ENCODE measurements around the gene THOC2. TPM values are rescaled to one million over a fixed set of nuclear protein-coding genes. Genes with fewer than 3 reads are reported as not detected.
A peak's percentile ranks its signal among the peaks of the same experiment; 100 is the strongest.
"Not testable (repeated sequence)": the region's sequence is repeated elsewhere in the genome, so short reads cannot be mapped to it uniquely, and the experiment has no call there.

The THOC2 gene
- total RNA-seq, 1 donor from 2014 or later: 49.5 TPM

DNA sequence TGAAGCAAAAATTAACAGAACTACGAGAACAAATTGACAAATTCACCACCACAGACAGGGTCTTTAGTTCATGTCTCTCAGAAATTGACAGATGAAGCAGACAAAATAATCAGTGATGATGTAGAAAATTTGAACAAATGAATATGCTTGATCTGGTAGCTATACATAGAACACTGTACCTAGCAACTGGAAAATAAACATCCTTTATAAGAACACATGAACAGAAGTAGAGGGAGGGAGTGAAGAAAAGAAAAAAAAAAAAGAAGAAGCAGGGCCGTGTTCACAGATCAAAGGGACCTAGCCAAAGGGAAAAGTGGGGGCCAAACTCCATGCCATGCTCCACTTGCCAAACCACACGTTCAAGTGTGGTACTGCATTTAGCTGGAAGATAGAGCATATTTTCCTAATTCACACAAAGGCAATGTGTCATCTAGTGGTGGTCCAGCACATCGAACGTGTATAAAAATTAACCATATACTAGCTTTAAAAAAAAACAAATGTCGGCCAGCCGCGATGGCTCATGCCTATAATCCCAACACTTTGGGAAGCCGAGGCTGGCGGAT, 5.6 kb upstream of the THOC2 start:
- no peak for DNase-seq (ENCODE audit: low read depth)

- peak; percentile 47 for DNase-seq (ENCODE audit: low read depth)
Observed at GRCh38 chrX:123736333-123736921, 3.6 kb upstream of the THOC2 start.

DNA sequence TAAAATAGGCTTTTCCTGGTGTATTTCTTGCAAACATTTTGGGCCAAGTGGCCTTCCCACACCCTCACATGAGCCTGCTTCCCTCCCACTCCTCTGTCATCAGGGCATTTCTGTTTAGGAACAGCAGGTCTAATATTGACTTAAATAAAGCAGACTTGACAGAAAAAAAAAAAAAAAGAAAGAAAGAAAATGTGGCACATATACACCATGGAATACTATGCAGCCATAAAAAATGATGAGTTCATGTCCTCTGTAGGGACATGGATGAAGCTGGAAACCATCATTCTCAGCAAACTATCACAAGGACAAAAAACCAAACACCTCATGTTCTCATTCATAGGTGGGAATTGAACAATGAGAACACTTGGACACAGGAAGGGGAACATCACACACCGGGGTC, 2.3 kb upstream of the THOC2 start:
- DNase-seq (ENCODE audit: low read depth): not testable (repeated sequence)

DNA sequence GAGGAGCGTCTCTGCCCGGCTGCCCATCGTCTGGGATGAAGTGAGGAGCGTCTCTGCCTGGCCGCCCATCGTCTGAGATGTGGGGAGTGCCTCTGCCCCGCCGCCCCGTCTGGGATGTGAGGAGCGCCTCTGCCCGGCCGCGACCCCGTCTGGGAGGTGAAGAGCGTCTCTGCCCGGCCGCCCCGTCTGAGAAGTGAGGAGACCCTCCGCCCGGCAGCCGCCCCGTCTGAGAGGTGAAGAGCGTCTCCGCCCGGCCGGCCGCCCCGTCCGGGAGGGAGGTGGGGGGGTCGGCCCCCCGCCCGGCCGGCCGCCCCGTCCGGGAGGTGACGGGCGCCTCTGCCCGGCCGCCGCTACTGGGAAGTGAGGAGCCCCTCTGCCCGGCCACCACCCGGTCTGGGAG, 1.2 kb upstream of the THOC2 start:
- not testable (repeated sequence) for DNase-seq (ENCODE audit: low read depth)

DNA sequence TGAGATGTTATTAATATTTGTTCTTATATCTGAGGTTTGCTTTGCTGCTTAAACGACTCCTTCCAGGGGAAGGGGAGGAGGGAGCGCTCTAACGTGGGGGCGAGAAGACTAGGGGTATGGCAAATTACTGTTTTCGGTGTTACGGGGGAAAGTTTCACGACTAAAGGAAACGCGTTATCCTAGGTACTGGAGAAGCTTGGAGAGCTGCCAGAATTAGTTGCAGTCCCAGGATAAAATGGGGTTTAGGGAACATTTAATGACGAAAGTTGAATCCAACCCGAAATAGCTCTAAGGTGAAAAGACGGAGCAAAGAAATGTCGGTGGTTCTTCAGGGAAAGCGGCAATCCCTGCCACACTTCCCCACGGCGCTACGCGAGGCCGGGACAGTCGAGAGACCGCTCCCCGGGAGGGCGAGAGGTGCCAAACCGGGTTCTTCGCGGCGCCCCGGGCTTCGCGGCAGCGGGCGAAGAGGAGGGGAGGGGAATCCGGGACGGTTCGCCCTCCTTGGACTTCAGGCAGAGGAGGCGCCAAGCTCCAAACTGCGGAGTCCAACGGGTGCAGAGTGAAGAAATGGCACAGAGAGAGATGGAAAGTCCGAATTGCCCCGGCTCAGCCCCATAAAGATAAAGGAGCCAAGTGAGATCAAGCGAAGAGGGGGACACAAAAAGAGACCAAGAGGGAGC, 724 bp downstream of the THOC2 start:
- DNase-seq (ENCODE audit: low read depth): no peak

DNA sequence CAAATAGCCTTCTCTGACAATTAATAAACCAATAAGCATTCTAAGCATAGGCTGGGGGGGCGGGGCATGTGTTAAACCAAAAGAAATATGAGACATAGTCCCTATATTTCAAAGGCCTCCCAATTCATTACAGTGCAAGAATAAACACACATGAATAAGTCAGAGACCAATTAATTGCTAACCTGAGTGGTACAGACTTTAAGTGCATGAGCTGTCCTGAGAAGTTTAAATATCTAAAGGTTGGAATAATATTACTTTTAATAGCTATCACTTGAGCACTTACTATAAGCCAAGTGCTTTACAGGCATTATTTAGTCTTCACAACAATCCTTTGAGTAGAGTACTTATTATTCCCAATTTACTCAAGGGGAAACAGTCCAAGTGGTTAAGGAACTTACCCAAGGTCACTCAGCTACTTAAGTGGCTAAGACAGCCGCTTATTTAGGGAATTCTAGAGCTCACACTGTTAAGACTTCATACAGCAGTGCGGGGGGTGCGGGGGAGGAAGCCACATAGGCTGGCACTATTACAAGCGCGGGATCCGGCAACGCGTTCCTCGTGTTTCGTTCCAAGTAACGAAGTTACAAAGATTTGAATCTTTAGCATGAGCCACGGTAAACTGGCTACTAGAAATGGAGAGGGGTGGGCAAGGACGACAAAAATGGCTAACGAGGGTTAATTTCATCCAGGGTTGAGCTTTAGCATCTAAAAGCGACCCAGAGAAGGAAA, 1.4 kb downstream of the THOC2 start:
- no peak for DNase-seq (ENCODE audit: low read depth)

GRCh38 chrX:123728554-123728953, 4.3 kb downstream of the THOC2 start:
- DNase-seq (ENCODE audit: low read depth): no peak

DNA sequence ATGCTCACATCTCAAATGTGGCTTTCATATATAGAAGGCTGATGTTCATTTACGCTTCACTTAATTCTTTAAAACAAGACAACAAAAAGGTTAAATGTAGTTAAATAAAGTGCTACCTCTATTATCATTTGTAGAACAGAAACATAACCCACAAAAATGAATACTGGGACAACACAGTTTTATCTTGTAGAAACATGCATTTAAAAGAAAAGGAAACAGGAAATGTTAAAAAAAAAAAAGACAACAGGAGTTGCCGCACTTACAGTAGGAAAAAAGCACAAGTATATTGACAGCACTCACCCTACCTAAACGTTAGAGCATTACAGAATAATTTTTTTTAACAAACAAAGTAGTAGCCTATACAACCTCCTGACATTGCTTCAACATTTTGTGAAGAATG, 4.8 kb downstream of the THOC2 start:
- DNase-seq (ENCODE audit: low read depth): no peak

DNA sequence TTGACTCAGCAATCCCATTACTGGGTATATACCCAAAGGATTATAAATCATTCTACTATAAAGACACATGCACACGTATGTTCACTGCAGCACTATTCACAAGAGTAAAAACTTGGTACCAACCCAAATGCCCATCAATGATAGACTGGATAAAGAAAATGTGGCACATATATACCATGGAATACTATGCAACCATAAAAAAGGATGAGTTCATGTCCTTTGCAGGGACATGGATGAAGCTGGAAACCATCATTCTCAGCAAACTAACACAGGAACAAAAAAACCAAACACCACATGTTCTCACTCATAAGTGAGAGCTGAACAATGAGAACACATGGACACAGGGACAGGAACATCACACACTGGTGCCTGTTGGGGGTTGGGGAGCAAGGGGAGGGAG, 10.7 kb downstream of the THOC2 start:
- not testable (repeated sequence) for DNase-seq (ENCODE audit: low read depth)

DNA sequence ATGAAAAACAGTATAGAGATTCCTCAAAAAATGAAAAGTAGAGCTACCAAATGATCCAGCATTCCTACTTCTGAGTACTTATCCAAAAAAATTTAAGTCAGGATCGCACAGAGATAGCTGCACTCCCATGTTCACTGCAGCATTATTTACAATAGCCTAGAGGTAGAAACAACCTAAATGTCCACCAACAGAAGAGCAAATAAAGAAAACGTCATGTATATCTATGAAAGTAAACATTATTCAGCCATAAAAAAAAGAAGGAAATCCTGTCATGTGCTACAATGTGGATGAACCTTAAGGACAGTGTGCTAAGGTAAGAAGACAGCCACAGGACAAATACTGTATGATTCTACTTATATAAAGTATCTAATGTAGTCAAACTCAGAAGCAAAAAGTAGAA, 12.4 kb downstream of the THOC2 start:
- no peak for DNase-seq (ENCODE audit: low read depth)

DNA sequence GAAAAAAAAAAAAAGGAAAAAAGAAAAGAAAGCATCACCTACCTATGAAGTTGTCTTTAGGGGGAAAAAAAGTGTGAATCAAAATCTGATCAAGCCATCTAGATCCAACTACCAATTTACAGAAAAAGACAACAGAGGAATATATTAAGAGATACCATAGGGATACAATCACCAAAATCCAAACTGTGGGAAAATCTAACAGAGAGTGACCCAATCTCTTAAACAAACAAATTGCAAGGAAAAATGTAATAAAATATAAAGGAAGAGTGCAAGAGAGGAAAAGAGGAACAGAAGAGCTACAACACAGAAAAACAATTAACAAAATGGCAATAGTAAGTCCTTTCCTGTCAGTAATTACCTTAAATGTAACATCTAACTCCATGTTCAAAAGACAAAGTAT, 19.0 kb downstream of the THOC2 start:
- DNase-seq (ENCODE audit: low read depth): no peak

- no peak for DNase-seq (ENCODE audit: low read depth)
Observed at GRCh38 chrX:123713434-123713833, 19.4 kb downstream of the THOC2 start.

DNA sequence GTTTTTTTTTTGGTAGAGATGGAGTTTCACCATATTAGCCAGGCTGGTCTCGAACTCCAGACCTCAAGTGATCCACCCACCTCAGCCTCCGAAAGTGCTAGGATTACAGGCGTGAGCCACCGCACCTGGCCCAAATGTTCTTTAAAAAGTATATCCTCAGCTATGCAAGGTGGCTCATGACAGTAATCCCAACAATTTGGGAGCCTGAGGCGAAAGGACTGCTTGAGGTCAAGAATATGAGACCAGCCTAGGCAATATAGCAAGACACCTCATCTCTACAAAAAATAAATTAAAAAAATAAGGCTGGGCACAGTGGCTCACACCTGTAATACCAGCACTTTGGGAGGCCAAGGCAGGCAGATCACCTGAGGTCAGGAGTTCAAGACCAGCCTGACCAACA, 21.7 kb downstream of the THOC2 start:
- DNase-seq (ENCODE audit: low read depth): not testable (repeated sequence)

GRCh38 chrX:123704781-123705180, 28.1 kb downstream of the THOC2 start:
- DNase-seq (ENCODE audit: low read depth): no peak

GRCh38 chrX:123698979-123699520, 33.8 kb downstream of the THOC2 start:
- peak; percentile 5 for DNase-seq (ENCODE audit: low read depth)

- no peak for DNase-seq (ENCODE audit: low read depth)
Observed at GRCh38 chrX:123696334-123696733, 36.5 kb downstream of the THOC2 start.

DNA sequence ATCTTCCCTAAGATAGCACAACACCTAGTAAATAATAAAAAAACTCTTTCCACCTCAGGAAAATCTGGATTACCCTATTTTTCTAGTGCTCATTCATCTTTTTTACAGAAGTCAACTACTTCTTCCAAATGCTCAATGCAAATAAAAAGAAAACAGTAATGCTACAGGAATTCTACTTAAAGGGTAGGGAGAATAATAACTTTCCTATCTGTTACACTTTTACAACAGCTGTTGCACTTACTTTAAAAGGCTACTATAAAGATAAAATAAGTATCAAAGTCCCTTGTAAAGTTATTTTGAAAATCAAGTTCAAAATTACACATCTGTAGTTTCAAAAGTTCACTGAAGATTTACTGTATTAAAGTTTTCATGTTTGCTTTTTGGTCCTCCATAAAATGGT, 37.6 kb downstream of the THOC2 start:
- no peak for DNase-seq (ENCODE audit: low read depth)

GRCh38 chrX:123691776-123692175, 41.1 kb downstream of the THOC2 start:
- DNase-seq (ENCODE audit: low read depth): no peak

GRCh38 chrX:123688524-123688923, 44.3 kb downstream of the THOC2 start:
- no peak for DNase-seq (ENCODE audit: low read depth)

DNA sequence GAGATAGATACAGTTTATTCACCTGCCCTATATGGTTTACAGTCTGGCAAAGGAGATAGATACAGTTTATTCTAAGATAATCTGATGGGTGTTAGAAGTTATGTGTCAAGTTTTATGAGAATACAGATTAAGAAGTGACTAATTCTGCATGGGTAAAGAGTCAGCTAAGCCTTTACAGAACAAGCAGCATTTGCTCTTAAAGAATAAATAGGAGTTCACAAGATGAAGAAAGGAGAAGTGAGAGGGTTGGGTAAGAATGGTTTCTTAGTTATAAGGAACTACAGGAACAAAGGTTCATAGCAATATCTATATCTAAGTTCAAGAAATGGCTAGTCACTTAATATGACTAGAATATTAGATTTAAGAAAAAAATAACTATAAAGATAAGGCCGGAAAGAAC, 47.6 kb downstream of the THOC2 start:
- no peak for DNase-seq (ENCODE audit: low read depth)

- DNase-seq (ENCODE audit: low read depth): no peak
Observed at GRCh38 chrX:123682186-123682585, 50.7 kb downstream of the THOC2 start.
